ENCODE measurements around the gene KLRB1.

DNA sequence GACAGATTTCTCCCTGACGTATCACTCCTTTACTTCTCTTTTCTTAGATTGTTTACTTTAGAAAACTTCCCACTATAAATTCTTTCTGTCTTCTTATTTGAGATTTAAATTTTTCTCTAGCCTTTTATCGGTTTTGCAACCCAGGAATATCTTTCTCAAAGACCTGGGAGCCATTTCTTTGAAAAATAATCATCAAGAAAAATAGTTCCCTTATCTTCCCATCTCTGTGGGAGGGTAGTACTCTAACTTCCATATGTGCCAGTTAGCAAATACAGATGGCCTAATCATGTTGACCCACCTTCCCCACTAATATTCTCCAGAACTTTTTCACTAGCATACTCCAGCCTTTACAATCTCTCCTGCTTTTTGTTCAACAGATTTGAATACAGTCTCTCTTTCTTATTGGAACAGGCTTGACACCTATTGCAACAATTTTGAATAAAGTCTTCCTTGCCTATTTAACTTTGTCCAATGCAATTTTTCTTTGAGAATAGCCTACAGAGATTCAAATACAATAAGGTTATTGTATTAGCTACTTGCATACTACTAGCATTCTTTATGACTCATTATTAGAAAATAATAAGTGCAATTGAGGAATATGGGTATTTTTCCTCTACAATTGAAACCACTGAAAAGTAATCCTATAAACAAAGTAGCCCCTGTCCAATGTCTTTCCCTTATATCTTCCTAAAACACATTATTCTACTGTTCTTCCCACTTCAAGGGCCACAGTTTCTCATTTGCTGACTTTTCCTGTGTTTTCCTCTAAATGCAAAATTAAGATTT is 27.4 kb upstream of the KLRB1 start:
- TF ChIP-seq EZH2phosphoT487 (IDR thresholded peaks at IDR 0.05; ENCODE audit: borderline replicate concordance), result no peak
- TF ChIP-seq ZFX (IDR thresholded peaks at IDR 0.05), result no peak
- TF ChIP-seq, protein P1, sequence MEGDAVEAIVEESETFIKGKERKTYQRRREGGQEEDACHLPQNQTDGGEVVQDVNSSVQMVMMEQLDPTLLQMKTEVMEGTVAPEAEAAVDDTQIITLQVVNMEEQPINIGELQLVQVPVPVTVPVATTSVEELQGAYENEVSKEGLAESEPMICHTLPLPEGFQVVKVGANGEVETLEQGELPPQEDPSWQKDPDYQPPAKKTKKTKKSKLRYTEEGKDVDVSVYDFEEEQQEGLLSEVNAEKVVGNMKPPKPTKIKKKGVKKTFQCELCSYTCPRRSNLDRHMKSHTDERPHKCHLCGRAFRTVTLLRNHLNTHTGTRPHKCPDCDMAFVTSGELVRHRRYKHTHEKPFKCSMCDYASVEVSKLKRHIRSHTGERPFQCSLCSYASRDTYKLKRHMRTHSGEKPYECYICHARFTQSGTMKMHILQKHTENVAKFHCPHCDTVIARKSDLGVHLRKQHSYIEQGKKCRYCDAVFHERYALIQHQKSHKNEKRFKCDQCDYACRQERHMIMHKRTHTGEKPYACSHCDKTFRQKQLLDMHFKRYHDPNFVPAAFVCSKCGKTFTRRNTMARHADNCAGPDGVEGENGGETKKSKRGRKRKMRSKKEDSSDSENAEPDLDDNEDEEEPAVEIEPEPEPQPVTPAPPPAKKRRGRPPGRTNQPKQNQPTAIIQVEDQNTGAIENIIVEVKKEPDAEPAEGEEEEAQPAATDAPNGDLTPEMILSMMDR (IDR thresholded peaks at IDR 0.05 in 2 of 3, conservative IDR thresholded peaks at IDR 0.05 in 1 of 3; ENCODE audit: borderline replicate concordance in 1 of 3, insufficient read depth in 1 of 3, low read depth in 2 of 3, low read length in 2 of 3), result no peak
- no peak for TF ChIP-seq POLR2AphosphoS5 (IDR thresholded peaks at IDR 0.05; ENCODE audit: low read depth, low read length)
- no peak for TF ChIP-seq POLR2A (IDR thresholded peaks at IDR 0.05; ENCODE audit: borderline replicate concordance, extremely low read depth, insufficient read depth, insufficient read length)
- TF ChIP-seq TCF7L2 (IDR thresholded peaks at IDR 0.05; ENCODE audit: borderline replicate concordance, extremely low read depth, insufficient read depth, insufficient read length), result no peak
- no peak for TF ChIP-seq CEBPB (IDR thresholded peaks at IDR 0.05; ENCODE audit: low read depth)
- TF ChIP-seq, protein P2, sequence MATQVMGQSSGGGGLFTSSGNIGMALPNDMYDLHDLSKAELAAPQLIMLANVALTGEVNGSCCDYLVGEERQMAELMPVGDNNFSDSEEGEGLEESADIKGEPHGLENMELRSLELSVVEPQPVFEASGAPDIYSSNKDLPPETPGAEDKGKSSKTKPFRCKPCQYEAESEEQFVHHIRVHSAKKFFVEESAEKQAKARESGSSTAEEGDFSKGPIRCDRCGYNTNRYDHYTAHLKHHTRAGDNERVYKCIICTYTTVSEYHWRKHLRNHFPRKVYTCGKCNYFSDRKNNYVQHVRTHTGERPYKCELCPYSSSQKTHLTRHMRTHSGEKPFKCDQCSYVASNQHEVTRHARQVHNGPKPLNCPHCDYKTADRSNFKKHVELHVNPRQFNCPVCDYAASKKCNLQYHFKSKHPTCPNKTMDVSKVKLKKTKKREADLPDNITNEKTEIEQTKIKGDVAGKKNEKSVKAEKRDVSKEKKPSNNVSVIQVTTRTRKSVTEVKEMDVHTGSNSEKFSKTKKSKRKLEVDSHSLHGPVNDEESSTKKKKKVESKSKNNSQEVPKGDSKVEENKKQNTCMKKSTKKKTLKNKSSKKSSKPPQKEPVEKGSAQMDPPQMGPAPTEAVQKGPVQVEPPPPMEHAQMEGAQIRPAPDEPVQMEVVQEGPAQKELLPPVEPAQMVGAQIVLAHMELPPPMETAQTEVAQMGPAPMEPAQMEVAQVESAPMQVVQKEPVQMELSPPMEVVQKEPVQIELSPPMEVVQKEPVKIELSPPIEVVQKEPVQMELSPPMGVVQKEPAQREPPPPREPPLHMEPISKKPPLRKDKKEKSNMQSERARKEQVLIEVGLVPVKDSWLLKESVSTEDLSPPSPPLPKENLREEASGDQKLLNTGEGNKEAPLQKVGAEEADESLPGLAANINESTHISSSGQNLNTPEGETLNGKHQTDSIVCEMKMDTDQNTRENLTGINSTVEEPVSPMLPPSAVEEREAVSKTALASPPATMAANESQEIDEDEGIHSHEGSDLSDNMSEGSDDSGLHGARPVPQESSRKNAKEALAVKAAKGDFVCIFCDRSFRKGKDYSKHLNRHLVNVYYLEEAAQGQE (IDR thresholded peaks at IDR 0.05; ENCODE audit: low read depth), result no peak
- TF ChIP-seq, protein P3, sequence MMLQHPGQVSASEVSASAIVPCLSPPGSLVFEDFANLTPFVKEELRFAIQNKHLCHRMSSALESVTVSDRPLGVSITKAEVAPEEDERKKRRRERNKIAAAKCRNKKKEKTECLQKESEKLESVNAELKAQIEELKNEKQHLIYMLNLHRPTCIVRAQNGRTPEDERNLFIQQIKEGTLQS (IDR thresholded peaks at IDR 0.05), result no peak
- TF ChIP-seq, protein P4, sequence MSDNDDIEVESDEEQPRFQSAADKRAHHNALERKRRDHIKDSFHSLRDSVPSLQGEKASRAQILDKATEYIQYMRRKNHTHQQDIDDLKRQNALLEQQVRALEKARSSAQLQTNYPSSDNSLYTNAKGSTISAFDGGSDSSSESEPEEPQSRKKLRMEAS (IDR thresholded peaks at IDR 0.05), result no peak
- no peak for TF ChIP-seq EZH2 (IDR thresholded peaks at IDR 0.05)

All from HCT116 (cell line).